ENCODE data around the gene MEGF11.

Gene MEGF11

DNA sequence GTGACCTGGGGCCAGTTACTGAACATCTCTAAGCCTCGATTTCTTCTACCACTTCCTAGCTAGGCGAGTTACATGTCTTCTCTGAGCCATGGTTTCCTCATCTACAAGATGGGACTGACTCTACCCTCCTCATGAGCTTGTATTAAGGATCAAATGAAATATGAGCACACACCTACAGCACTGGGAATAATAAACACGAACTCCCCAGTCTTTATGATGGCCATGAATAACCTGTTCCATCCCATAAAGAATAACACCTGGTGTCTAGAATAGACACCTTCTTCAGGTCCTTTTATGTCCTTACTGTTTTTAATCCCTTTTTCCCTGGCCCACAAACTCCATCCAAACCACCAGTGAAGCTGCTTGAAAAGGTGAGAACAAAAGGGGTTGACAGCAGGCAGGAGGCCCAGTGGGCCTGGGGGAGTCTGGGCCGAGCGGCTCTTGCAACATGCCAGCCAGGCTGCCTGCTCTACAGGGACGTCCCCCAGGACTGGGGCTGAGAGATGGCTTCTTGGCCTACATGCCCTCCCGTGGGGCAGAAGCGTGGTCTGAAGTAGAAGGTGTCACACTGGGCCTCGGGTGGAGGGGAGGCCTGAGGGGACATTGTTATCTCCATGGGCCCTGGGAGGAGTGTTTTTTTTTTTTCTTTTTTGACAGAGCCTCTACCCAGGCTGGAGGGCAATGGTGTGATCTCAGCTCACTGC is 206.1 kb downstream of the MEGF11 start:
- no peak for DNase-seq

DNA sequence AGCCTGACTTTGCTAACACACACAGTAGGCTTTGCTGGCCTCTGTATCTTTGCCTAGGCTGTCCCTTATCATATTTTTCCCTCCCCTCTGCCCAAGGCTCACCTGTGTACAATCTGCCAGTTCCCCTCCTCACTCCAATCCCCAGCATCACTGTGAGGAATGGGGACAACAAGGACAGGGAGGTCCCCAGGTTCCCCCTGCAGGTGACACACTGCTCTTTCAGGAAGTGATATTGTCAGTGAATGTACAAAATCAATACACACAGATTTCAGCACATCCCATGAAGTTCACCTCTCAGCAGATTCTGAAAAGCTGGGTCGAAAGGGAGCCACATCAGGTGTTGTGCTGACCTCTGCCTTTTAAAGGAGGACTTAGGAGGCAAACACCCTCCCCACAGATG is 206.8 kb downstream of the MEGF11 start:
- no peak for DNase-seq

DNA sequence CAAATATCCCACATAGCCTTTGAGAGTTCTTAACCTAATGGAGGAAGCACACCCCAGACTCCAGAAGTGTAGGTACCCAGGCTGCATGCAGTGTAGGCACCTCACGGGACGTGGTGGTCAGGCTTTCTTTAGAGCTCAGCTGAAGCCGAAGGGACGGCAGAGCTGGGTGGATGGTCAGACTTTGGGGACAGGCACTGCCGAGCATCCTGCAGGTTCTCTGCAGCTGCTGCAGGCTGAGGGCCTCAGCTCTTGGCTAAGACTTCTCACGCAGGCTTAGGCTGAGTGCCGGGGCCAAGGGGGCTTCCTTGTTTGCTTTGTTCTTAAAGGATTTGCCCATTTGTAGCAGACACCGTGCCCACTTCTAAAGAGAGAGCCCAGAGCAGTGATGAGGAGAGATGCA is 207.2 kb downstream of the MEGF11 start:
- DNase-seq = no peak

DNA sequence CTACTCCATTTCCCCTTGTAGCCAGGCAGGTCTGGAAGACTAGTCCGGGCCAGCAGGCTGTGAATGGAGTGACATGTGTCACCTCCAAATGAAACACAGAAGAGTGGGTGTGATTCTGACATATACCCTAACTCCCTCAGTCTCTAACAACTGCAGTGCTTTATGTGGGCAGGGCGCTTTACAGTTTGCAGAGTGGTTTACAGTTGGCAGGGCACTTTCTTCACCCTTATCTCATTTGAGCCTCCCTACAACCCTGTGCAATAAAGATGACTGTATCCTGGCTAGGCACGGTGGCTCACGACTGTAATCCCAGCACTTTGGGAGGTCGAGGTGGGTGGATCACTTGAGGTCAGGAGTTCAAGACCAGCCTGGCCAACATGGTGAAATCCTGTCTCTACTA is 208.0 kb downstream of the MEGF11 start:
- no peak for DNase-seq

DNA sequence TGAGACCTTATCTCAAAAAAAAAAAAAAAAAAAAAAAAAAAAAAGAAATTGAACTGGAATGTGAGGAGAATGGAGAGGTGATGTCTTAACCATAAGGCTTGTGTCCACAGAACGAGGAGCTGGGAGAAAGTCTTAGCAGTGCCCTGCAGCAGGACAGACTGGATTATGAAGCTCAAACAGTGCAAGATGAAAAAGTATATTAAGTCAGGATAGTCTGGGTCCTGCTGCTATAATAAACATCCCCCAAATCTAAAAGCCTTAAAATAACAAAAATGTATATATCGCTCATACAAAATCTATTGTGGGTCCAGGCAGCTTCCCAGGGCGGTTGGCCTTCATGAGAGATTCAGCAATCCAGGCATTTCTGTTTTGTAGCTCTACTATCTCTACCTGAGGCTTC is 208.7 kb downstream of the MEGF11 start:
- no peak for DNase-seq

DNA sequence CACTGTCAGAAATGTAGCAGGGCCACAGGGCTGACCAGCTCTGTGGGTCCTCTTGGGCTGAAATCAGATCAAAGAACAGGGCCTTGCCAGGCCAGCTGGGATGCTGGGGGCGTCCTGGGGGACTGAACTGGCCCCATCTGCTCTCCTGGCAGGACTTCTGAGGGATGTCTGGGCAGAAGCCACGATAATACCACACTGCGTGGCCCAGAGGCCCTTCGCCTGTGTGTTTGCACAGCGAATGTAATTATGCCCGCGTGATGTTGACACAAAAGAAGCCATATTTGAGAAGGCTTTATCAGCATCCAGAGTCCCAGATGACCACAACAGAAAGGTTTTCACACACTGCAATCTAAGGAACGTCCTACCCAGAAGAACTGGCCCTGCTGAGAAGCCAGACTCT is 210.3 kb downstream of the MEGF11 start:
- no peak for DNase-seq

DNA sequence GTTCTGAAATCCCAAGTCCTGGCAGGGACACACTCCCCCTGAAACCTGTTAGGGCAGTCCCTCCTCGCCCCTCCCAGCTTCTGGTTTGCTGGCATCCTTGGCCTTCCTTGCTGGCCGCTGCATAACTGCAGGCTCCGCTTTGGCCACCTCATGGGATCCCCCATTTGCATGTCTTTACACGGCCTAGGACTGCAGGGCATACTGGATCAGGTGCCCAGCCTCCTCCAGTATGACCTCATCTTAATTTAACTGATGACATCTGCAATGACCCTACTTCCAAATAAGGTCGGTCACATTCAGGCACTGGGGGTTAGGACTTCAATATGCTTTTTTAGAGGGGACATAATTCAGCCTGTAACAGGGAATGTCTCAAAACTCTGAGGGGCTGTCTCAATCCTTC is 210.9 kb downstream of the MEGF11 start:
- DNase-seq = no peak

DNA sequence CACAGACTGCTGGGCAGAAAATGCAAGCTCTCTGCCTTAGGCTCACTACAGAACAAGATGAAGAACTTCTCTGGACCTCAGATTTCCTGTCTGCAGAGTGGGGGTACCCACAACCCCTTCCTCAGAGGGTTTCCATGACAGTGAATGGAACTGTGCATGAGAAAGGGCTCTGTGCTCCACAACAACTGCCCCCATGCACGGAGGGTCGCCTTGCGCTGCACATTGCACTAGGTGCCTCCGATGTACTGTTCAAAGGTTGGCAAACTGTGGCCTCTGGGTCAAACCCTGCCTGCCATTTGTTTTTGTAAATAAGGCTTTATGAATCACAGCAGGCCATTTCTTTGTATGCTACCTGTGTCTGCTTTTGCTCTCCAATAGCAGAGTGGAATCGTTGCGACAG is 212.3 kb downstream of the MEGF11 start:
- no peak for DNase-seq

DNA sequence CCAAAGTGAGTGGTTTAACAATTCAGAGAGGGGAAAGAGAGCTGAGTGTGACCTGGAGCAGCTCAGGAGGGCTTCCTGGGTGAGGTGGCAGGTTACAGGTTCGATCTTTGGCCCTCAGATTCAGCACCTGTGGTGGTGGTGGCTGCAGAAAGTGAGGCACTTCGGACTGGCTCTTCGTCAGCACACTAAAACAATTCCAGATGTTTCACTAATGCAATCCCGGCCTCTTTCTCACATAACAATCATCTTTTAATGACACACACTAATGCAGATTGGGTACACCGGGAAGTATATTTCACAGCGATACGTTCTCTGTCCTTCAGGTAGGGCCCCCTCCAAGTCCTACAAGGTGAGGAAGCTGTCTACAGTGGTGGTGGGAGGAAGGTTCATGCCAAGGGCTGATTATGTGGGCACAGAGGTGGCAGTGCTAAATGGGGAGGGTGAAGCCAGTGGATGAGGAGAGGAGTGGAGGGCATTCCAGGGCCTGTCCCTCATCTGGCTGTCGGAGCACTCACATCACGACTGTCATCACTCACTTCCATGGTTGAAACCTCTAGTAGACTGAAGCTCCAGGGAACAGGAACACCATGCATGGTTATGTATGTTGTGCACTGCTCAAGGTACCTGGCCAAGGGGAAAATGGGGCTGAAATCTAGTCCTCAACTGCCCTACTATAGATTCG is 213.2 kb downstream of the MEGF11 start:
- DNase-seq = no peak

DNA sequence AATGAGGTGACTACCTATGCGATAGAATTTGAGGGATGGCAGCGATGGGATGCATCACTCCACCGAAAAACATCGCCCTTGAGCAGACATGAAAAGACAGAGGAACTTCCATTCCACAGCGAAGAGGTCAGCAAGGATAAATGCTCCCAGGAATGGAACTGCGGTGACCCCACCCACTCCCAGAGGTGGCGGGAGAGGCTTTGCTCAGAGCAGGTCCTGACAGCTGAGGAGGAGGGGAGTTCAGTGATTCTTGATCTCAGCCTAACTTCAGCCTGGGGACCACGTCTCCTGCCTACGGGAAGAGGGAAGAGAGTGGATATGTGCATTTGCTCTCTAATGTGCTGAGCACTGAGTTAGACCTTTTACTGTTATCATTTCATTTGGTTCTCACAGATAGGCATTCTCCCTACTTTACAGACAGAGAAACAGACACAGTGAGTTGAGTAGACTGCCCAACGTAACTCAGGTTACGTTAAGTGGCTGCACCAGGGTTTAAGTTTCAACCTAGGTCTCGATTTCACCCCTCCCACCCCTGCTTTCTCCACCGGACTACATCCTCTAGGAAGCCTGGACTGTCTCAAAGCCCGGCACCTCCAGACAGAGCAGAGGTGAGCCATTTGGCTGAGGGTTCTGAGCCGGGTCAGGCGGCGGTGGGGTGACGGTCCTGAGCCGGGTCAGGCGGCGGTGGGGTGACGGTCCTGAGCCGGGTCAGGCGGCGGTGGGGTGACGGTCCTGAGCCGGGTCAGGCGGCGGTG is 214.3 kb downstream of the MEGF11 start:
- DNase-seq = no peak

DNA sequence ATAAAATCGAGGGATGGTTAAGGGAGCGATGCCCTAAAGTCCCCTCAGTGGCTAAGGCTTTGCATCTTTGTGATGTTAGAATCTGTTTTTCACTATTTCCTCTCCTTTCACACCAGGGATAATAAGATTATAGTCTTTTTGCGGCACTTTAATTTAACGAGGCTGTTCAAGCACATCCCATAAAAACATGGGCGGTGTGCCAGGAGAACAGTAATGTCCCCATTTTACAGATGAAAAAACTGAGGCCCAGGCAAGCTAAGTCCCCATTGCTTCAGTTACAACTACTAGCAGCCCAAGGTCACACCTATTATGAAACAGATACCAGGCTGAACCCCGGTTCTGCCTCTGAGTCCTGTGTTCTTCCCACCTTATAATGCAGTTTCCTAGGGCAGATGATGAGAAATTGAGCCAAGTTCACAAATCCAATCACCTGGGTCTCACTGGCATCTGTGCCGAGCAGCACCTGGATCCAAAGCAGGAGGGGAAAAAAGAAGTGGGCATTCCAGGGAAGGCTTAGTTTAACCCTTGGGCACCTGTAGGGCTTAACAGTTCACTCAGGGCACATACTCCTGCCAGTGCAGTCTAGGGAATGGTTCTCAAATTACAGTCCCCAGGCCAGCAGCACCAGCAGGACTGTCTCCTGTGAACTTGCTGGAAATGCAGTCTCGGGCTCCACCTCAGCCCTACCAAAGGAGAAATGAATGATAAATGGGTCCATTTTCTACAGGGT is 215.0 kb downstream of the MEGF11 start:
- no peak for DNase-seq

DNA sequence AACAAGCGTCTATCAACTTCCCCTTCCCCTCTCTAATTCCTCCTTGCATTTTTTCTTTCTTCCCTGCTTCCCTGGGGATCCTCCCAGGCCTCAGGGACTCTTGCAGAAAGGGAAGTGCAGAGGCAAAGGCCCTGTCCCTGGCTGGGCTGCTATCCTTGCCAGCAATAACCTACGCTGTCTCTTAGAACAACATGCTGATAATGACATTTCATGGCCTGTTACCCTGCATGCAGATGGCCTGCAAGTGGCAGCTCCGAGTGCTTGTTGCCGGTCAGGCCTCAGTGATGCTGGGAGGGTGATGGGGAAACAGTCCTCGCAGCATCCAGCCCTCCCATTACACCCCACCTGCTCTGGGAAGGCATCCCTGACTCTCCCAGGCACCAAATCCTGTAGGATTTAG is 216.7 kb downstream of the MEGF11 start:
- DNase-seq = no peak

DNA sequence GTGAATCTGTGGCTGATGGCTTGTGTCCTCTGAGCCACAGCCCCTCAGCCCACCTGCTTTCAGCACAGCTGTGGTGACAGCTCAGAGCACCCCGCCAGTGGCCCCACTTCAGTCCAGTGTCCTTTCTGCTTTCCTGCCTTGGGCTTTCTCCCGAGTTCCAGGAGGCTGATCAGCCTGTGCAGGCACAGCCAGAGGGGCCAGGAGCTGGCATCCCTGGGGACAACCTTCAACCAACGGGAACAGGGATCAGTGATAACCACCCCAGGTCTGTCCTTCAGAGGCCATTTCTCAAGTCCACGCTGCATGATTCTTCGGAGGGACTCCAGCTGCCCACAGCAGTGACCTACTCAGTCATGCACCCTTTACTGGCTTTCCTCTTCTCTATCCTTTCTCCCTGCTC is 217.6 kb downstream of the MEGF11 start:
- no peak for DNase-seq

DNA sequence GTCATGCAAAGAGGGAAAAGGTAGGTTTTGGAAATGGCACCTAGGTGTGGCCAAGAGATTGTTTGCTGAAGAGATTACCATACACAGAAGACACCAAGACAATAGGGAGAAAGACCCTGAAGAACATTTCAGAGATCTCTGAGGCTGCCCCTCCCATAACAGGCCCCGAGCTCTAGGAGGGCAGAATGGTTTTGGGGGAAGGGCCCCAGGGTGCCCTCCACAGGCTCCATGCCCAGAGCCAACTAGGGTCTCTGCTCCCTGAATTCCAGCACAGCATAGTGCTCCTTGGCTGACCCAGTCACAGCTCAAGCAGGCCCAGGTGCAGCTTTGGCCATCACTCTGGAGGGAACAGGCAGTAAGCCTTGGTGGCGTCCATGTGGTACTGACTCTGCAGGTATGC is 220.4 kb downstream of the MEGF11 start:
- DNase-seq = no peak

DNA sequence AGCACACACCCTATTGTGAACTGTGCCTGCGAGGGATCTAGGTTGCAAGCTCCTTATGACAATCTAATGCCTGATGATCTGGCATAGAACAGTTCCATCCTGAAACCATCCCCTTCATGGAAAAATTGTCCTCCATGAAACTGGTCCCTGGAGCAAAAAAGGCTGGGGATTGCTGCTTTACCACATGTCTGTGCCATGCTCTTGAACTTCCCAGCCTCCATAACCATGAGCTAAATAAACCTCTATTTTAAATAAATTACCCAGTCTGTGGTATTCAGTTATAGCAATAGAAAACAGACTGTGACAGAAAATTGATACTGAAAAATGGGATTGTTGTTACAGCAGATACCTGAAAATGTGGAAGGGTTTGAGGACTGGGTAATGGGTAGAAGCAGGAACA is 221.5 kb downstream of the MEGF11 start:
- no peak for DNase-seq

DNA sequence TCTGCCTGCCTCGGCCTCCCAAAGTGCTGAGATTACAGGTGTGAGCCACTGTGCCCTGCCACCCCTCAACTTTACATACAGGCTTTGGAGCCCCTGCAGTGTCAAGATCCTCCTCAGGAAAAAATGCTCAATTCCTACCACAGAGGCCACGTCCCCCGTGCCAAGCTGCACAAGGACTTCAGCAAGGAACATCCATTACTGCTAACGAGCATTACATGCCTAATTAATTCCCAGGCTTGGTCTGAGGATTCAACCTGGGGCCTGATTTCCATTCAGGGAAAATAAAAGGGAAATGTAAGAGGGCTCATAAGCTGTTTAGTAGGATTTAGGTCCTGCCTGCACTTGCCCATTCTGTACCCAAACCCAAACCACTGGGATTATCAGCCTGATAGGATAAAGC is 222.9 kb downstream of the MEGF11 start:
- DNase-seq = no peak

DNA sequence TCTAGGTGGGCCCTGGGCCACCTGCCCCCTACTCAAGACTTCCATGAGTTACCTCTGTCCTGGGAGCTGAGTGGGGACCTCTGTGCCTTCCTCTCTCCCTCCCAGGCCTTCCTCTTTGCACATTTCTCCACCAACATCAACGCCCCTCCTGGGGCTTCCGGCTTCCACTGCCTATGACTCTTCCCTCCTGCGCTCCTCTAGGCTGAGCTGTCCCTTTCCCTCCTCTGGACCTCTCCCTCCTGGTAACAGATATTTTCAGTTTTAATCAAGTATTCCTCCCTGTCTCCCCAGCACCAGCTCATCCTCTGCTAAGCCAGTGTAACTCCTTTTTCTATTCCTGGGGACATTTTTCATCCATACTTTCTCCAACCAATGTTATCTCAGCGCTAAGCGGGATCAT is 223.9 kb downstream of the MEGF11 start:
- no peak for DNase-seq

DNA sequence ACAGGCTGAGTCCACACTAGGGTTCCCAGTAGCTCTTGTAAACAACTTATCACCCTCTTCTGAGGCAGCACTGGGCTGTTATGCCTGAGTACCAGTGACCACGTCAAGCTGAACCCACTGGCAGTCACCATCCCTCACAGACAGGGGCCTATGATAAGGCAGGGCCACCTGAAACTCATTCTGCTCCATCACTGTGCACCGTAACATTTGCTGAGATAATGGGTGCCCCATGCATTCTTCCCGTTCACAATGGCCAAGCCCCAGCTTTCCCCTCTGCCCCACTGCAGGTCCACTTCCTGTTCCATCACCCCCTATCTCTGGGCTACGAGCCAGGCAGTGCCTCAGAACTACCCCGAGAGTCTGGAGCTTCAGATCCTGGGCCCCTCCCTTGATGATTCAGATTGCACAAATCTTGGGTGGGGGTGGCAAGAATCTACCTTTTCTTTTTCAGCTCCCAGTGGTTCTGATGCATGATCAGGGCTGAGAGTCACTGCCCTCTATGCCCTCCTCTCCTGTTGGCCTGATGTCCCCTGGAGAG is 226.2 kb downstream of the MEGF11 start:
- no peak for DNase-seq

DNA sequence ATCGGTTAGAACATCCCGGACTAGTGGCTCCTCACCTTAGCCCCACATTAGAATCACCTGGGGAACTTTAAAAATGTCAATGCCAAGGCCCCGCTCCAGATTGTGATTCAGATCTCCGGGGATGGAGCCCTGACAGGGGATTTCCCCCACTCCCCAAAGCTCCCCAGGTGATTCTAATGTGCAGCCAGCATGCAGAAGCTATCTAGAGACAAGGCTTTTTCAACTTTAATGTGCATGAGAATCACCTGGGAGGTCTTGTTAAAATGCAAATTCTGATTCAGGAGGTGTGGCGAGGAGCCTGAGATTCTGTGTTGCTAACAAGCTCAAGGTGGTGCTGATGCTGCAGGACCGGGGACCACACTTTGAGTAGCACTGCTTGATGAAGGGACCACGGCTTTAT is 227.6 kb downstream of the MEGF11 start:
- no peak for DNase-seq

DNA sequence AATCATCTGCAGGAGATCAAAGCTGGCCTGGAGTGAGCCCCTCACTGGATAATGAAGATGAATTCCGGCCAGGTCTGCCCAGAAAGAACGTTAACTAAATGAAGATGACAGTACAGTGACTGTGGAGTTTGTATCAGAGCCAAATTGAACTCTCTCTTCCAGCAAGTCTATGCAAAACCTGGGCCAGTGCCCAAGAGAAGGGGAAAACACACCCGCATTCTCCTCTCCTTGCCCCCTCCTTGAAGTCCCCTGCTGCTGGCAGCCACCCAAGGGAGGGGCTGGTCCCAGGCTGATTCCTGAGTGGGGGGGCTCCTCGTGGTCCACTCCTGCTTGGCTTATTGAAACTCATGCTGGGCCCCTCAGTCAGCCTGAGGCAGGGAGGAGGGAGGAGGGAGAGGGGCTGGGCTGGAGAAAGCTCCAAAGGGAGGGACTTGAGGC is 228.5 kb downstream of the MEGF11 start:
- peak; percentile 44 for DNase-seq

DNA sequence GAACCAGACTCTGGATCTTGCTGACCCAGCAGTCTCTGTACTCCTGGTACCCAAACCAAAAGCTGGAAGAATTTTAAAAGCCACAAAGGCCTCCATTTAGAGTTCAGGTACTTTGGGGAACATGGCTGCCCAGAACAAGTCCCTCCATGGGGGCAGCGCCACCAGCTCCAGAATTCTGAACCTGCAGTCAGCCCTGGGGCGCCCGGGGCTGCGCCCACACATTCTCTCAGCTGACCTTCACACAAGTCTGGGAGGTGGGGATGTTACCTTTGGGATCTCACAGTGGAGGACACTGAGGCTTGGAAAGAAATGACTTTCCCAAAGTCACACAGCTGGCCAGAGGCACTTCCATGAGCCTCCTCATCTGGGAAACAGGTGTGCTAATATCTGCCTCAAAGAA is 229.4 kb downstream of the MEGF11 start:
- no peak for DNase-seq

DNA sequence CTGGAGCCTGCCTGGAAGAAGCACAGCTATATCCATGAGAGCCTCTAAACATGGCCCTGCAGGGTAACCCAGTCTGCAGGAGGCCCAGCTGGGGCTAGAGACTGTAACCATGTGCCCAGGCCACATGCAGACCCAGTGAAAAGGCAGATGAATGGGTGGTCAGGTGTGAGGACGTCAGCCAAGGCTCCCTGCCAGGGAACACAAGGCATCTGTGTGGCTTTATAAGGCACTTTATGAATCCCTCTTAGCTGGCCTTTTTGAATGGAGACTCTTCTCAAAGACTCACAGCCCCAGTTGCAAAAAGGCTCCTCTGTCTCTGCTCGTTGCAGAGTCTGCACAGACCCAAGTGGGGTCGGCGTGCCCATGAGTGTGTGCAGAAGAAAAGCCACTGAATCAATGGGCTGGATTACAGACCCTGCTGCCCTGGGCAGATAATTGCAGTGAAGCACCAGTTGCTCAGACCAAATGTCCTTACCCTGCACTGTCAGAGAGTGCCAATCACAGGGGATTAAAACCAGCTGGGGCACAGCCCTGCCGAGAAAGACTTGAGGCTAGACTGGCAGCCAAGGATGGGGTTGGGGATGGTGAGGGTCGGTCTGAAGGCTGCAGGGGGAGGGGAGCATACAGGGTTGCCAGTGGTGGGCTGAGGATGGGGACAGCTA is 230.1 kb downstream of the MEGF11 start:
- DNase-seq = peak; percentile 78

DNA sequence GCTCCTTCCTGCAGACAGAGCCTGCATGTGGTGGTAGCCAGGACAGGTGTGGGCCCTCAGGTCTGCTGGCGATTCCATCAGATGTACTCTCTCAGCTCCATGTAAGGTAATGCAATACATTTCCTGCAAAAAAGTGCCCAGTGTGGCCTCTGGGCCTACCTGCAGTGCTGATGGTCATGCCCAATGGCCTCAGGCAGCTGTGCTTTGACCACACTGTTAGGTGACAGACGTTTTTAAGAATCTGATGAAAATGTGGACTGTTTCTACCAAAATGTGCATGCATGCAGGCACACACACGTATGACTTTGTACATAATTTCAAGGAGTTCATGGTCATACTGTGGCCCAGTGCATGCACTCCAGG is 231.4 kb downstream of the MEGF11 start:
- DNase-seq = no peak
